ENCODE results near the gene OGFOD3. TPM values are rescaled to one million over a fixed set of nuclear protein-coding genes. Genes with fewer than 3 reads are reported as not detected.

Gene OGFOD3
- total and polyA plus RNA-seq, 2 experiments from 2014 or later = 9.6 to 24.6 TPM

DNA sequence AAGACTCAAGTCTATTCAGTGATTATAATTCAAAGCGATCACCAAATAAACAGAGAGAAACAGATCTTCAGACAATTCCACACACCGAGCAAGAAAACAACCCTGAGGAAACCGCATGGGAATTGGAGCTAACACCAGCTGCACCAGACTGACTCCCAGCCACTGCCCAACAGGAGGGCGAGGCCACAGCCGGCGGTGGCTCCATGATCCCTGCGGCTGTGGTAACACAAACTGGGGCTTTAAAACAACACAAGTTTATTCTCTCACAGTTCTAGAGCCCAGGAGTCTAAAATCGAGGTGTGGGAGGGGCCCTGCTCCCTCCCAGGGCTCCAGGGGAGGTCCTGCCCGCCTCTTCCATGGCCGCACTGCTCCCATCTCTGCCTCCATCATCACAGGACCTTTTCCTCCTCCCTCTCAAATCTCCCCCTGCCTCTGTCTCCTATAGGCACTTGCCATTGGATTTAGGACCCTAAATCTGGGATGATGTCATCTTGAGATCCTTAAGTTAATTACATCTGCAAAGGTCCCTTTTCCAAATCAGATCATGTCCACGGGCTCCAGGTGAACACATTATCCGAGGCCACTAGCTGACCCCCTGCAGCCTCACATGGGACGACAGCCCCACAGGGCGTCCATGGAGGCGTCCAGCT is 10.0 kb downstream of the OGFOD3 start:
- Histone ChIP-seq H3K4me1 (ENCODE audit: insufficient read depth) (no peaks in the 10 kb centered on the region), H3K27me3 (ENCODE audit: insufficient read depth) (no peaks in the 10 kb centered on the region), H4K20me1 (replicated peaks; ENCODE audit: insufficient read depth) (no peaks in the 10 kb centered on the region; the same call in none of the 2 replicates), H3F3A (replicated peaks; ENCODE audit: low read depth) (no peaks in the 10 kb centered on the region), H3K27ac (ENCODE audit: low read depth) (no peak overlapping the region), H3K4me3 (no peak overlapping the region), H2AFZ (no peak overlapping the region), H3K36me3 (ENCODE audit: insufficient read depth) (no peaks in the 10 kb centered on the region), H3K9me2 (ENCODE audit: insufficient read depth) (no peaks in the 10 kb centered on the region), H3K79me2 (replicated peaks; ENCODE audit: insufficient read depth) (no peaks in the 10 kb centered on the region), H3K4me2 (no peak overlapping the region)
- no peaks in the 10 kb centered on the region; the same call in 2 of the 3 replicates for H3K4me1 Mint-ChIP-seq
- peaks cover 6% of the 10 kb centered on the region for H3K27me3 Mint-ChIP-seq (ENCODE audit: insufficient read depth, low read depth, poor library complexity)
- no peak overlapping the region for H3K27ac Mint-ChIP-seq
- ATAC-seq (no peak), DNase-seq (ENCODE audit: low spot score) (no peak)
- no peaks in the 10 kb centered on the region; the same call in 2 of the 3 replicates for H3K9me3 Mint-ChIP-seq
- TF ChIP-seq ZNF114 (CRISPR knock-in tag; IDR thresholded peaks at IDR 0.05) = no peak
- no peak for TF ChIP-seq EZH2 (IDR thresholded peaks at IDR 0.05; ENCODE audit: low read depth, unreplicated experiment)
- no peak for TF ChIP-seq REST (IDR thresholded peaks at IDR 0.05; ENCODE audit: unreplicated experiment)
- no peak for TF ChIP-seq CREB1 (CRISPR knock-in tag; IDR thresholded peaks at IDR 0.05; ENCODE audit: low read depth)
- TF ChIP-seq EZH2phosphoT487 (IDR thresholded peaks at IDR 0.05; ENCODE audit: unreplicated experiment) = no peak
- no peak for TF ChIP-seq ZNF331 (CRISPR knock-in tag; IDR thresholded peaks at IDR 0.05; ENCODE audit: low read depth)
- no peak overlapping the region for H3K4me3 Mint-ChIP-seq
- no peaks in the 10 kb centered on the region for H3K36me3 Mint-ChIP-seq (ENCODE audit: low read depth)

GRCh38 chr17:82407255-82407654 is 11.1 kb downstream of the OGFOD3 start:
- no peak overlapping the region for H3K4me2 ChIP-seq
- H3K4me1 Mint-ChIP-seq = no peaks in the 10 kb centered on the region; the same call in 2 of the 3 replicates
- H4K20me1 ChIP-seq (replicated peaks; ENCODE audit: insufficient read depth) = no peaks in the 10 kb centered on the region; the same call in 1 of the 2 replicates
- H3K27me3 ChIP-seq (ENCODE audit: insufficient read depth) = no peaks in the 10 kb centered on the region
- no peak for DNase-seq (ENCODE audit: low spot score)
- no peaks in the 10 kb centered on the region for H3K4me1 ChIP-seq (ENCODE audit: insufficient read depth)
- H2AFZ ChIP-seq = no peak overlapping the region
- peaks cover 6% of the 10 kb centered on the region for H3K27me3 Mint-ChIP-seq (ENCODE audit: insufficient read depth, low read depth, poor library complexity)
- no peaks in the 10 kb centered on the region for H3K36me3 ChIP-seq (ENCODE audit: insufficient read depth)
- no peak for ATAC-seq
- H3K4me3 Mint-ChIP-seq = no peak overlapping the region
- no peaks in the 10 kb centered on the region for H3K79me2 ChIP-seq (replicated peaks; ENCODE audit: insufficient read depth)
- no peaks in the 10 kb centered on the region; the same call in 2 of the 3 replicates for H3K9me3 Mint-ChIP-seq
- no peak overlapping the region for H3K27ac ChIP-seq (ENCODE audit: low read depth)
- H3F3A ChIP-seq (replicated peaks; ENCODE audit: low read depth) = no peaks in the 10 kb centered on the region
- peaks cover 5% of the 10 kb centered on the region for H3K36me3 Mint-ChIP-seq (ENCODE audit: low read depth)
- H3K9me2 ChIP-seq (ENCODE audit: insufficient read depth) = no peaks in the 10 kb centered on the region
- H3K27ac Mint-ChIP-seq = no peak overlapping the region; the same call in 1 of the 2 replicates
- no peak overlapping the region for H3K4me3 ChIP-seq
- TF ChIP-seq ETS1 (IDR thresholded peaks at IDR 0.05) = no peak
- no peak for TF ChIP-seq REST (IDR thresholded peaks at IDR 0.05; ENCODE audit: unreplicated experiment)
- TF ChIP-seq EZH2 (IDR thresholded peaks at IDR 0.05; ENCODE audit: low read depth, unreplicated experiment) = no peak
- TF ChIP-seq JUNB (IDR thresholded peaks at IDR 0.05; ENCODE audit: unreplicated experiment) = no peak
- no peak for TF ChIP-seq CTCF (conservative IDR thresholded peaks at IDR 0.05; ENCODE audit: low read depth in 2 of 2)
- TF ChIP-seq NANOG (IDR thresholded peaks at IDR 0.05; ENCODE audit: borderline replicate concordance) = no peak
- TF ChIP-seq CREB1 (CRISPR knock-in tag; IDR thresholded peaks at IDR 0.05; ENCODE audit: low read depth) = no peak
- no peak for TF ChIP-seq ZNF331 (CRISPR knock-in tag; IDR thresholded peaks at IDR 0.05; ENCODE audit: low read depth)
- no peak for TF ChIP-seq EZH2phosphoT487 (IDR thresholded peaks at IDR 0.05; ENCODE audit: unreplicated experiment)
- no peak for TF ChIP-seq STAT1 (IDR thresholded peaks at IDR 0.05; ENCODE audit: unreplicated experiment)
- no peak for TF ChIP-seq POLR2AphosphoS5 (IDR thresholded peaks at IDR 0.05; ENCODE audit: low read depth)
- TF ChIP-seq ZNF114 (CRISPR knock-in tag; IDR thresholded peaks at IDR 0.05) = no peak
